HepG2 (cell line): ENCODE data around the gene ATP8A2. TPM values are rescaled to one million over a fixed set of nuclear protein-coding genes. Genes with fewer than 3 reads are reported as not detected.

Experiments used
- ATAC-seq: fragments of 200-7000 bp; cut with Tn5 transposase; 3 replicates; pipeline ENCODE4 v1.9.1; 2020; ENCODE audit warnings: mild to moderate bottlenecking, moderate library complexity
- BruUV-seq: library from RNA; stranded (reverse); fragments of 400-500 nt; replicated peaks from 2 replicates; lab custom pipeline; 2021; lab: Mats Ljungman, UMichigan
- CTCF ChIA-PET: fragments of 300-600 bp; formaldehyde crosslinking; extraction: SDS; loops from one replicate; lab custom pipeline; 2021; ENCODE audit warnings: low total read pairs, inconsistent platforms, low intra/inter-chr PET ratio; lab: Yijun Ruan, JAX
- POLR2A ChIA-PET: fragments of 350-600 bp; sonication (Branson Sonifier 250); formaldehyde crosslinking; loops from one replicate; lab custom pipeline; 2020; ENCODE audit warnings: antibody characterized with exemption, inconsistent platforms; lab: Yijun Ruan, JAX
- DNase-seq: peaks from one replicate; pipeline ENCODE4 v3.0.0-alpha.2; 2015; ENCODE audit warnings: low spot score
- FAIRE-seq: peaks from 3 replicates; lab custom pipeline; 2011; peaks lifted over from hg19 to GRCh38; lab: Jason Lieb, UNC
- H2AFZ ChIP-seq: one replicate; pipeline ENCODE4 v1.6.1; 2011; ENCODE audit warnings: low read length, inconsistent platforms
- H3K27ac ChIP-seq: fragments of 300-600 bp; 3 replicates; pipeline ENCODE4 v1.8.0; 2011; ENCODE audit warnings: mixed run types, mild to moderate bottlenecking, mixed read lengths, low read length, inconsistent platforms; ENCODE audit not compliant: insufficient read depth; ENCODE audit errors: extremely low read length
- H3K27me3 ChIP-seq, 2 experiments: fragments of 200-600 bp in 1 of 2; 2 replicates in 1 of 2; 3 replicates in 1 of 2; pipeline versions ENCODE4 v1.6.0 to v1.8.0; 2011; ENCODE audit warnings: low read length in 2 of 2, mild to moderate bottlenecking in 2 of 2, moderate library complexity in 2 of 2, inconsistent platforms in 1 of 2; ENCODE audit not compliant: insufficient read depth in 2 of 2, control insufficient read depth in 1 of 2
- H3K36me3 ChIP-seq, 2 experiments: fragments of 200-600 bp in 1 of 2; replicated peaks in 1 of 2; 2 replicates in 1 of 2; 3 replicates in 1 of 2; pipeline versions ENCODE4 v1.5.1 to v1.8.0; 2011; ENCODE audit warnings: low read length in 2 of 2, inconsistent platforms in 1 of 2; ENCODE audit not compliant: insufficient read depth in 2 of 2, control insufficient read depth in 1 of 2
- H3K4me1 ChIP-seq: 2 replicates; pipeline ENCODE4 v1.5.1; 2012; ENCODE audit warnings: low read length, inconsistent platforms; ENCODE audit not compliant: insufficient read depth
- H3K4me2 ChIP-seq: 2 replicates; pipeline ENCODE4 v1.6.0; 2011; ENCODE audit warnings: low read depth, low read length, inconsistent platforms
- H3K4me3 ChIP-seq, 3 experiments: fragments of 200-600 bp in 1 of 3; sonication (generic), shearing (Covaris generic) in 1 of 3; replicated peaks in 1 of 3; 2 replicates each; pipeline ENCODE4 v1.5.1; 2011 to 2016; ENCODE audit warnings: low read length in 3 of 3, inconsistent platforms in 2 of 3, low read depth in 2 of 3, mild to moderate bottlenecking in 2 of 3, control low read depth in 1 of 3, mixed read lengths in 1 of 3; ENCODE audit not compliant: insufficient read depth in 1 of 3
- H3K79me2 ChIP-seq: one replicate; pipeline ENCODE4 v1.6.1; 2011; ENCODE audit warnings: low read length, inconsistent platforms; ENCODE audit not compliant: insufficient read depth
- H3K9ac ChIP-seq: 2 replicates; pipeline ENCODE4 v1.6.0; 2011; ENCODE audit warnings: mild to moderate bottlenecking, low read depth, low read length, inconsistent platforms; ENCODE audit not compliant: insufficient read depth
- H3K9me3 ChIP-seq: 2 replicates; pipeline ENCODE4 v1.5.1; 2012; ENCODE audit warnings: mild to moderate bottlenecking, low read length
- H4K20me1 ChIP-seq: 2 replicates; pipeline ENCODE4 v1.6.0; 2011; ENCODE audit warnings: inconsistent platforms, mild to moderate bottlenecking, low read length, moderate library complexity; ENCODE audit not compliant: insufficient read depth
- HNRNPUL1 ChIP-seq: fragments of 200-400 bp; formaldehyde crosslinking; IDR thresholded peaks from 2 replicates; pipeline ENCODE4 v1.6.1; 2017; ENCODE audit warnings: low read depth, mild to moderate bottlenecking, low read length, moderate library complexity
- KDM2A ChIP-seq: sonication (generic); formaldehyde crosslinking; IDR thresholded peaks from 2 replicates; pipeline ENCODE4 v1.4.0; 2020; ENCODE audit warnings: low read depth, missing genetic modification reagents, borderline replicate concordance
- PITX1 ChIP-seq: sonication (generic); formaldehyde crosslinking; IDR thresholded peaks from 2 replicates; pipeline ENCODE4 v1.5.1; 2020; ENCODE audit warnings: mild to moderate bottlenecking, missing genetic modification reagents
- REXO4 ChIP-seq: sonication (generic); formaldehyde crosslinking; IDR thresholded peaks from 2 replicates; pipeline ENCODE4 v1.8.0; 2022; ENCODE audit warnings: missing genetic modification reagents, mild to moderate bottlenecking, borderline replicate concordance
- SRSF1 ChIP-seq: fragments of 200-400 bp; formaldehyde crosslinking; optimal IDR thresholded peaks from 2 replicates; pipeline ENCODE3; 2017; ENCODE audit warnings: mild to moderate bottlenecking, low read depth, low read length, moderate library complexity
- TBX3 ChIP-seq: fragments of 450-650 bp; IDR thresholded peaks from 2 replicates; pipeline ENCODE4 v1.6.1; 2017; ENCODE audit warnings: antibody characterized with exemption, mild to moderate bottlenecking, inconsistent platforms, borderline replicate concordance
- ZNF619 ChIP-seq: sonication (generic); formaldehyde crosslinking; IDR thresholded peaks from 2 replicates; pipeline ENCODE4 v1.4.0; 2020; ENCODE audit warnings: mild to moderate bottlenecking, missing genetic modification reagents
- WGBS: methylation state at CpG from one replicate; pipeline ENCODE4 v1.1.6; 2017; ENCODE audit warnings: low lambda C conversion rate; 5-methylcytosine and 5-hydroxymethylcytosine counted together
- in situ Hi-C: cut with HindIII; loops from 2 replicates; pipeline ENCODE4 v1.10.0; 2017; ENCODE audit warnings: low pct_unique_long_range_greater_than_20kb; ENCODE audit not compliant: extremely low pct_ligation_motif_present
- intact Hi-C: fragments of 100-400 bp; cut with micrococcal nuclease; formaldehyde crosslinking; loops from one replicate; pipeline ENCODE4 v1.10.0; 2022; ENCODE audit not compliant: unreplicated experiment
- polyA plus RNA-seq, 8 experiments: library from polyadenylated mRNA; depleted of rRNA in 3 of 8; stranded (reverse) in 7 of 8; unstranded in 1 of 8; fragments of >200 nt; fragmentation: Illumina TruSeq in 4 of 8; extraction: Trizol in 4 of 8; gene quantifications; 2 replicates each; pipeline versions ENCODE4 v1.2.1 to v1.2.3, GENCODE V29; 2011 to 2016; ENCODE audit warnings: low read depth in 4 of 8, missing spikeins in 1 of 8, mixed read lengths in 1 of 8; ENCODE audit not compliant: insufficient read depth in 1 of 8
- total RNA-seq, 5 experiments: library from RNA; depleted of rRNA; stranded (reverse); fragments of >200 nt; fragmentation: Illumina TruSeq; extraction: Trizol; gene quantifications; 2 replicates each; pipeline ENCODE4 v1.2.3, GENCODE V29; 2016; ENCODE audit warnings: low read depth in 1 of 5
- TF ChIP-seq, protein P1 (sequence below): sonication (generic); formaldehyde crosslinking; IDR thresholded peaks from 2 replicates; pipeline ENCODE4 v1.4.0; 2020; ENCODE audit warnings: mild to moderate bottlenecking, missing genetic modification reagents

Gene ATP8A2
- total and polyA plus RNA-seq, 2 of the 13 experiments (the other 11 are each of a cell fraction or from before 2014, with no cell fraction given) = 0.09 TPM; not detected in 1

DNA sequence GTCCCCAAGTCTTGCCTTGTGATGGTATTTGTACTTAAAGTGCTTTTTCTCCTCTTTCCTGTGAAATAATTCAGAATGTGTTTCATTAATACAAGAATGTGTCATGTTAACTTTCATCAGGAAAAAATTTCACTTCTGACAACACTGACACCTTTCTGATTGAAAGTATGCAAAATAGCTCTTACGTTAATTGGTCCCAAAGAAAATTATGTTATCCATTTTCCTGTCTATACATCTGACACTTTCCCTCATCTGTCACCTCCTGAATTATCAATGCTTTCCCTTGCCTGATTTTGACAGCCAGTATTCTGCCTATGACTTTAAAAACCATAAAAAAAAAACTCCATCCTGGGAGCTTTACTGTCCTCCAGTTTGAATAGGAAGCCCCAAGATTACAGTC is 336.5 kb downstream of the ATP8A2 start (continued):
- TF ChIP-seq, protein P1, sequence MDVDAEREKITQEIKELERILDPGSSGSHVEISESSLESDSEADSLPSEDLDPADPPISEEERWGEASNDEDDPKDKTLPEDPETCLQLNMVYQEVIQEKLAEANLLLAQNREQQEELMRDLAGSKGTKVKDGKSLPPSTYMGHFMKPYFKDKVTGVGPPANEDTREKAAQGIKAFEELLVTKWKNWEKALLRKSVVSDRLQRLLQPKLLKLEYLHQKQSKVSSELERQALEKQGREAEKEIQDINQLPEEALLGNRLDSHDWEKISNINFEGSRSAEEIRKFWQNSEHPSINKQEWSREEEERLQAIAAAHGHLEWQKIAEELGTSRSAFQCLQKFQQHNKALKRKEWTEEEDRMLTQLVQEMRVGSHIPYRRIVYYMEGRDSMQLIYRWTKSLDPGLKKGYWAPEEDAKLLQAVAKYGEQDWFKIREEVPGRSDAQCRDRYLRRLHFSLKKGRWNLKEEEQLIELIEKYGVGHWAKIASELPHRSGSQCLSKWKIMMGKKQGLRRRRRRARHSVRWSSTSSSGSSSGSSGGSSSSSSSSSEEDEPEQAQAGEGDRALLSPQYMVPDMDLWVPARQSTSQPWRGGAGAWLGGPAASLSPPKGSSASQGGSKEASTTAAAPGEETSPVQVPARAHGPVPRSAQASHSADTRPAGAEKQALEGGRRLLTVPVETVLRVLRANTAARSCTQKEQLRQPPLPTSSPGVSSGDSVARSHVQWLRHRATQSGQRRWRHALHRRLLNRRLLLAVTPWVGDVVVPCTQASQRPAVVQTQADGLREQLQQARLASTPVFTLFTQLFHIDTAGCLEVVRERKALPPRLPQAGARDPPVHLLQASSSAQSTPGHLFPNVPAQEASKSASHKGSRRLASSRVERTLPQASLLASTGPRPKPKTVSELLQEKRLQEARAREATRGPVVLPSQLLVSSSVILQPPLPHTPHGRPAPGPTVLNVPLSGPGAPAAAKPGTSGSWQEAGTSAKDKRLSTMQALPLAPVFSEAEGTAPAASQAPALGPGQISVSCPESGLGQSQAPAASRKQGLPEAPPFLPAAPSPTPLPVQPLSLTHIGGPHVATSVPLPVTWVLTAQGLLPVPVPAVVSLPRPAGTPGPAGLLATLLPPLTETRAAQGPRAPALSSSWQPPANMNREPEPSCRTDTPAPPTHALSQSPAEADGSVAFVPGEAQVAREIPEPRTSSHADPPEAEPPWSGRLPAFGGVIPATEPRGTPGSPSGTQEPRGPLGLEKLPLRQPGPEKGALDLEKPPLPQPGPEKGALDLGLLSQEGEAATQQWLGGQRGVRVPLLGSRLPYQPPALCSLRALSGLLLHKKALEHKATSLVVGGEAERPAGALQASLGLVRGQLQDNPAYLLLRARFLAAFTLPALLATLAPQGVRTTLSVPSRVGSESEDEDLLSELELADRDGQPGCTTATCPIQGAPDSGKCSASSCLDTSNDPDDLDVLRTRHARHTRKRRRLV (CRISPR knock-in tag) = no peak
- TF ChIP-seq ZNF619 (no peak), REXO4 (no peak), SRSF1 (no peak), KDM2A (CRISPR knock-in tag) (no peak)

DNA sequence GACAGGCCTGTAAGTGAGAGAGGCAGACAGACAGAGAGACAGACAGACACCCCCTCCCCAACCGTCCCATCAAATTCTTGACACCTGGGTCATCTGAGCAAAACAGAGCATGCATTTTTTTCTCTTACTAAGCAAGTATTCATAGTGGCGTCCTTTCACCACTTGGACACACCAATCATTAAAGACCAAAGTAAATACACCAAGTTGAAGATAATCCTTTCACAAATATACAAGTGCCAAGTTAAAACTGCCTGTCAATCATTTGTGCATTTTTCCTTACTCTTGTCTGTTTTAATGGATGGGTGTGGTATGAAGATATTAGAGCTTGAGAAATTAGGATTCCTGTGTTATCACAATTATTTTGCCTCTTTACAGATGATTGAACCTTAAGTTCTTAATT is 337.3 kb downstream of the ATP8A2 start:
- H3K4me1 ChIP-seq = no peaks in the 10 kb centered on the region
- no peak overlapping the region for H3K4me3 ChIP-seq
- no peaks in the 10 kb centered on the region for H3K79me2 ChIP-seq
- H3K4me2 ChIP-seq = no peak overlapping the region
- WGBS = 0% methylated on average over 2 of the region's 2 CpGs
- FAIRE-seq = no peak
- H2AFZ ChIP-seq = no peak overlapping the region
- ChIA-PET POLR2A (no interaction called here), CTCF (no interaction called here)
- BruUV-seq = no TSS peak
- peak; percentile 16; the same call in 1 of the 2 replicates for TF ChIP-seq TBX3
- TF ChIP-seq PITX1 (CRISPR knock-in tag) = peak; percentile 60
- TF ChIP-seq HNRNPUL1 = no peak
- H3K36me3 ChIP-seq = no peaks in the 10 kb centered on the region
- no peak for ATAC-seq
- no peak overlapping the region for H3K27ac ChIP-seq
- no peaks in the 10 kb centered on the region for H4K20me1 ChIP-seq
- intact Hi-C loops = no loop called here
- no peaks in the 10 kb centered on the region; a peak in 1 of 5 replicates for H3K27me3 ChIP-seq
- H3K9me3 ChIP-seq = no peaks in the 10 kb centered on the region
- DNase-seq = no peak
- in situ Hi-C loops = no loop called here
- no peak overlapping the region for H3K9ac ChIP-seq
